ACC112 (cell line): ENCODE measurements around the gene SLC30A1.
A peak's percentile ranks its signal among the peaks of the same experiment; 100 is the strongest.

ENCODE experiments used
- H2AFZ ChIP-seq: fragments of 200-600 bp; sonication (generic); one replicate; pipeline ENCODE4 v1.6.0; 2017; ENCODE audit warnings: antibody characterized with exemption, low read length; ENCODE audit not compliant: unreplicated experiment
- H3K27ac ChIP-seq: fragments of 200-600 bp; sonication (generic); 2 replicates; pipeline ENCODE4 v1.5.1; 2014; ENCODE audit warnings: low read depth, mild to moderate bottlenecking, antibody characterized with exemption, low read length, moderate library complexity
- H3K27me3 ChIP-seq: fragments of 200-600 bp; sonication (generic); 2 replicates; pipeline ENCODE4 v1.6.1; 2014; ENCODE audit warnings: mild to moderate bottlenecking, antibody characterized with exemption, low read length, moderate library complexity, mixed read lengths; ENCODE audit not compliant: insufficient read depth
- H3K36me3 ChIP-seq: fragments of 200-600 bp; sonication (generic); 2 replicates; pipeline ENCODE4 v1.6.1; 2016; ENCODE audit warnings: mild to moderate bottlenecking, antibody characterized with exemption, low read length, moderate library complexity, mixed read lengths; ENCODE audit not compliant: insufficient read depth
- H3K4me1 ChIP-seq: fragments of 200-600 bp; sonication (generic); one replicate; pipeline ENCODE4 v1.6.1; 2016; ENCODE audit warnings: low read length, mixed read lengths; ENCODE audit not compliant: insufficient read depth, unreplicated experiment, control insufficient read depth
- H3K4me3 ChIP-seq: fragments of 200-600 bp; sonication (generic); 2 replicates; pipeline ENCODE4 v1.5.1; 2014; ENCODE audit warnings: mild to moderate bottlenecking, low read depth, low read length
- H3K79me2 ChIP-seq: fragments of 200-600 bp; sonication (generic); one replicate; pipeline ENCODE4 v1.6.0; 2016; ENCODE audit warnings: low read length; ENCODE audit not compliant: control insufficient read depth, unreplicated experiment, insufficient read depth

Gene SLC30A1

GRCh38 chr1:211606914-211607753 is 28.2 kb upstream of the SLC30A1 start:
- no peak overlapping the region for H3K27ac ChIP-seq
- H3K27me3 ChIP-seq: no peaks in the 10 kb centered on the region
- no peaks in the 10 kb centered on the region for H3K79me2 ChIP-seq
- H3K4me1 ChIP-seq: peaks cover 32% of the 10 kb centered on the region
- no peaks in the 10 kb centered on the region for H3K36me3 ChIP-seq
- H3K4me3 ChIP-seq: no peak overlapping the region
- H2AFZ ChIP-seq: peak overlapping the region; percentile 64

DNA sequence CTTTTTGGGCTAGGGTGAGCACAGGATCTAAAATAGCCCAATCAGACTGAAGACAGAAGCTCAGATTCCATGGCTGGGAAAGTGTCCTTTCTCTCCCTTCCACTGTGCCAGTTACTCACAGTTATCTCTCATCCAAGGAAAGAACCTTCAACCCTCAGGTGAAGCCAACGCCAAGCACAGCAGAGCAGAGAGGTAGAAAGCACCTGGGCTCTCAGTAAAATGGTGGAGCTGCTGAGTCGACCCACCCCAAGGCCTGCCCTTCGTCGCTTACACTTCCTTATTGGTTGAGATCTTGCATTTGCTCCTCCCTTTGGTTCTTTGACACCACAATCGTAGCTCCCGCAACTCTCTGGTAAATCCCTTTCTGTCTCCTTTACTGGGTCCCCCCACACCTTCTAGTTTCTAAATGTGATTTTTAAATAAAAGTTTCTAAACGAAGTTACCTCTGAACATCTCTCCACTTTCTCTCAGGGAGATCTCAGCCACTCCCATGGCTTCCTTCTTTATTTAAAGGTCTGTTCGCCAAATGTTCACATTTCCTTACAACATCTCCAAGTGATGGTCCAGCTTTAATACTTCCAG is 27.5 kb upstream of the SLC30A1 start:
- H3K4me3 ChIP-seq: no peak overlapping the region
- peak overlapping the region; percentile 30 for H2AFZ ChIP-seq
- H3K79me2 ChIP-seq: no peaks in the 10 kb centered on the region

GRCh38 chr1:211605603-211606331 is 26.8 kb upstream of the SLC30A1 start:
- Histone ChIP-seq H3K4me1 (peaks cover 25% of the 10 kb centered on the region), H3K79me2 (no peaks in the 10 kb centered on the region), H3K4me3 (no peak overlapping the region), H2AFZ (no peak overlapping the region), H3K27me3 (no peaks in the 10 kb centered on the region), H3K36me3 (no peaks in the 10 kb centered on the region), H3K27ac (no peak overlapping the region)

More for the DNA sequence above, 27.5 kb upstream of the SLC30A1 start:
- Histone ChIP-seq H3K4me1 (peaks cover 31% of the 10 kb centered on the region), H3K27ac (no peak overlapping the region), H3K27me3 (no peaks in the 10 kb centered on the region), H3K36me3 (no peaks in the 10 kb centered on the region)

DNA sequence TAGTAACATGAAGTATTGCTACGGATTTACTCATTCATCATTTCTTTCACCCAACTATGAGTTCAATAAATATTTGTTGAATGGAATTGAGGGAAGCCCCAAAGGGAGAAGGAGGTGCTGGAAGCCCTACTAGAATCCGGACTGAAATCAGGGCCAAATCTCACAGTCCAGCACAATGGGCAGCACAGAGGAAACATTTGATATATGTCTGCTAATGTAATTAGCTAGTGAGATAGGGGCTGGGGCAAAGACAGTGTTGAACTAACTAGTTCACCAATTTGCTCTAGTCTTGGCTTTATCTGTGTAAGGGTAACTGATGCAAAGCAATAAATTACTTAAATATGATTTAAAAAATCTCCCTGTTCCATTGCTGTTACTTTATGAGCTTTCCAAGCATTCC is 26.1 kb upstream of the SLC30A1 start:
- Histone ChIP-seq H3K79me2 (no peaks in the 10 kb centered on the region), H3K27ac (no peak overlapping the region), H3K4me3 (no peak overlapping the region), H3K27me3 (no peaks in the 10 kb centered on the region), H2AFZ (no peak overlapping the region), H3K36me3 (no peaks in the 10 kb centered on the region), H3K4me1 (peaks cover 24% of the 10 kb centered on the region)

GRCh38 chr1:211604548-211604947 is 25.6 kb upstream of the SLC30A1 start:
- H3K27ac ChIP-seq: no peak overlapping the region
- no peak overlapping the region for H2AFZ ChIP-seq
- H3K4me3 ChIP-seq: no peak overlapping the region
- no peaks in the 10 kb centered on the region for H3K27me3 ChIP-seq
- H3K4me1 ChIP-seq: peaks cover 24% of the 10 kb centered on the region
- no peaks in the 10 kb centered on the region for H3K36me3 ChIP-seq
- H3K79me2 ChIP-seq: no peaks in the 10 kb centered on the region

GRCh38 chr1:211603713-211604112 is 24.8 kb upstream of the SLC30A1 start:
- Histone ChIP-seq H3K4me3 (no peak overlapping the region), H2AFZ (no peak overlapping the region), H3K79me2 (no peaks in the 10 kb centered on the region), H3K4me1 (peaks cover 18% of the 10 kb centered on the region), H3K27me3 (no peaks in the 10 kb centered on the region), H3K27ac (no peak overlapping the region), H3K36me3 (no peaks in the 10 kb centered on the region)

GRCh38 chr1:211603191-211603701 is 24.3 kb upstream of the SLC30A1 start:
- Histone ChIP-seq H3K36me3 (no peaks in the 10 kb centered on the region), H3K79me2 (no peaks in the 10 kb centered on the region), H3K27ac (no peak overlapping the region), H3K4me3 (no peak overlapping the region), H3K4me1 (peaks cover 18% of the 10 kb centered on the region), H3K27me3 (no peaks in the 10 kb centered on the region), H2AFZ (no peak overlapping the region)

GRCh38 chr1:211601982-211602670 is 23.2 kb upstream of the SLC30A1 start:
- Histone ChIP-seq H3K4me1 (peaks cover 18% of the 10 kb centered on the region), H2AFZ (no peak overlapping the region), H3K36me3 (no peaks in the 10 kb centered on the region), H3K79me2 (no peaks in the 10 kb centered on the region), H3K27me3 (no peaks in the 10 kb centered on the region), H3K27ac (no peak overlapping the region), H3K4me3 (no peak overlapping the region)

- no peak overlapping the region for H3K4me3 ChIP-seq
- H2AFZ ChIP-seq: no peak overlapping the region
- no peaks in the 10 kb centered on the region for H3K36me3 ChIP-seq
- H3K27ac ChIP-seq: no peak overlapping the region
- no peaks in the 10 kb centered on the region for H3K27me3 ChIP-seq
- no peaks in the 10 kb centered on the region for H3K79me2 ChIP-seq
- H3K4me1 ChIP-seq: peaks cover 18% of the 10 kb centered on the region
Measured at GRCh38 chr1:211601159-211601558, 22.2 kb upstream of the SLC30A1 start.

DNA sequence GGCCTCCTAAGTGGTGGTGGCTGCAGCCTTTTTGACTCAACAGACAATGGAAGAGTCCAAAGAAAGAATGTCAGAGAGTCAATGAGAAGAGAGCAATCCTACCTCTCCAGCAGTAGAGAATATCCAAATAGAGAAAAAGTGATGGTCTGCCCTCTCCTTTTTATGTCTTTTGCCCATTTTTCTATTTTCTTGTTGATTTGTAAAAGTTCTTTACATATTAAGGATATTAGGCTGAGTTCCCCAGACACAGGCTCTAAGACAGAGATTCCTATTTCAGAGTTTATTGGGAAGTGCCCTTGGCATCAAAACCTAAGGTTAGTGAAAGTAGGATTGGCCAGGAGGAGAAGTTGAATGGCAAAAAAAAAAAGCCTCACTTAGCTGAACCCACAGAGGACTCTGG is 20.3 kb upstream of the SLC30A1 start:
- Histone ChIP-seq H3K36me3 (no peaks in the 10 kb centered on the region), H2AFZ (no peak overlapping the region), H3K4me3 (no peak overlapping the region), H3K27me3 (no peaks in the 10 kb centered on the region), H3K27ac (no peak overlapping the region), H3K79me2 (no peaks in the 10 kb centered on the region), H3K4me1 (peaks cover 18% of the 10 kb centered on the region)
